GM18517 (cell line): Measurements from ENCODE around the gene MSH6.

Experiments used
- ATAC-seq: cut with Tn5 transposase; IDR thresholded peaks from one replicate; pipeline ENCODE4 v1.9.1; 2021; ENCODE audit warnings: mild to moderate bottlenecking, moderate library complexity; ENCODE audit not compliant: unreplicated experiment

MSH6 gene, protein sequence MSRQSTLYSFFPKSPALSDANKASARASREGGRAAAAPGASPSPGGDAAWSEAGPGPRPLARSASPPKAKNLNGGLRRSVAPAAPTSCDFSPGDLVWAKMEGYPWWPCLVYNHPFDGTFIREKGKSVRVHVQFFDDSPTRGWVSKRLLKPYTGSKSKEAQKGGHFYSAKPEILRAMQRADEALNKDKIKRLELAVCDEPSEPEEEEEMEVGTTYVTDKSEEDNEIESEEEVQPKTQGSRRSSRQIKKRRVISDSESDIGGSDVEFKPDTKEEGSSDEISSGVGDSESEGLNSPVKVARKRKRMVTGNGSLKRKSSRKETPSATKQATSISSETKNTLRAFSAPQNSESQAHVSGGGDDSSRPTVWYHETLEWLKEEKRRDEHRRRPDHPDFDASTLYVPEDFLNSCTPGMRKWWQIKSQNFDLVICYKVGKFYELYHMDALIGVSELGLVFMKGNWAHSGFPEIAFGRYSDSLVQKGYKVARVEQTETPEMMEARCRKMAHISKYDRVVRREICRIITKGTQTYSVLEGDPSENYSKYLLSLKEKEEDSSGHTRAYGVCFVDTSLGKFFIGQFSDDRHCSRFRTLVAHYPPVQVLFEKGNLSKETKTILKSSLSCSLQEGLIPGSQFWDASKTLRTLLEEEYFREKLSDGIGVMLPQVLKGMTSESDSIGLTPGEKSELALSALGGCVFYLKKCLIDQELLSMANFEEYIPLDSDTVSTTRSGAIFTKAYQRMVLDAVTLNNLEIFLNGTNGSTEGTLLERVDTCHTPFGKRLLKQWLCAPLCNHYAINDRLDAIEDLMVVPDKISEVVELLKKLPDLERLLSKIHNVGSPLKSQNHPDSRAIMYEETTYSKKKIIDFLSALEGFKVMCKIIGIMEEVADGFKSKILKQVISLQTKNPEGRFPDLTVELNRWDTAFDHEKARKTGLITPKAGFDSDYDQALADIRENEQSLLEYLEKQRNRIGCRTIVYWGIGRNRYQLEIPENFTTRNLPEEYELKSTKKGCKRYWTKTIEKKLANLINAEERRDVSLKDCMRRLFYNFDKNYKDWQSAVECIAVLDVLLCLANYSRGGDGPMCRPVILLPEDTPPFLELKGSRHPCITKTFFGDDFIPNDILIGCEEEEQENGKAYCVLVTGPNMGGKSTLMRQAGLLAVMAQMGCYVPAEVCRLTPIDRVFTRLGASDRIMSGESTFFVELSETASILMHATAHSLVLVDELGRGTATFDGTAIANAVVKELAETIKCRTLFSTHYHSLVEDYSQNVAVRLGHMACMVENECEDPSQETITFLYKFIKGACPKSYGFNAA (N-terminal part only)

DNA sequence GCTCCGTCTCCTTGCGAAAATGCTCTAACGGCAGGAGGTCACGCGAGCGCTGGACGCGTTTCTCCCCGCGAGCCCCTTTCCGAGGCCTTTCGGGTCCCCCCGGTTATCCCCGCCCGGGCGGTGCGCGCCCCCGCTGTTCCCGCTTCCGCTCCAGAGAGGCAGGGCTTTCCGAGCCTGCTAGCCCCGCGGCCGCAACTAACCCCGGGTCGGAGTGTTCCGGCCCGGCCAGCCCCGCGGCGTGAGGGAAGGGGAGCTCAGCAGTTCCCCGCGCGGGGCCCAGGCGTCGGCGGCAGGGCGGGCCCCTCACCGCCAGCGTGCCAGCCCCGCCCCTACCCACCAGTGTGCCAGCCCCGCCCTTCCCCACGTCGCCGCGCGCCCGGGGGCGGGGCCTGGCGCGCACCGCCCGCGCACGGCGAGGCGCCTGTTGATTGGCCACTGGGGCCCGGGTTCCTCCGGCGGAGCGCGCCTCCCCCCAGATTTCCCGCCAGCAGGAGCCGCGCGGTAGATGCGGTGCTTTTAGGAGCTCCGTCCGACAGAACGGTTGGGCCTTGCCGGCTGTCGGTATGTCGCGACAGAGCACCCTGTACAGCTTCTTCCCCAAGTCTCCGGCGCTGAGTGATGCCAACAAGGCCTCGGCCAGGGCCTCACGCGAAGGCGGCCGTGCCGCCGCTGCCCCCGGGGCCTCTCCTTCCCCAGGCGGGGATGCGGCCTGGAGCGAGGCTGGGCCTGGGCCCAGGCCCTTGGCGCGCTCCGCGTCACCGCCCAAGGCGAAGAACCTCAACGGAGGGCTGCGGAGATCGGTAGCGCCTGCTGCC, at the start of gene MSH6:
Gene MSH6 (plus strand): TSS at position 475 of the 815 bp plus-strand sequence. CDS start 89 bp downstream, at position 564.
- peak; percentile 82 for ATAC-seq

DNA sequence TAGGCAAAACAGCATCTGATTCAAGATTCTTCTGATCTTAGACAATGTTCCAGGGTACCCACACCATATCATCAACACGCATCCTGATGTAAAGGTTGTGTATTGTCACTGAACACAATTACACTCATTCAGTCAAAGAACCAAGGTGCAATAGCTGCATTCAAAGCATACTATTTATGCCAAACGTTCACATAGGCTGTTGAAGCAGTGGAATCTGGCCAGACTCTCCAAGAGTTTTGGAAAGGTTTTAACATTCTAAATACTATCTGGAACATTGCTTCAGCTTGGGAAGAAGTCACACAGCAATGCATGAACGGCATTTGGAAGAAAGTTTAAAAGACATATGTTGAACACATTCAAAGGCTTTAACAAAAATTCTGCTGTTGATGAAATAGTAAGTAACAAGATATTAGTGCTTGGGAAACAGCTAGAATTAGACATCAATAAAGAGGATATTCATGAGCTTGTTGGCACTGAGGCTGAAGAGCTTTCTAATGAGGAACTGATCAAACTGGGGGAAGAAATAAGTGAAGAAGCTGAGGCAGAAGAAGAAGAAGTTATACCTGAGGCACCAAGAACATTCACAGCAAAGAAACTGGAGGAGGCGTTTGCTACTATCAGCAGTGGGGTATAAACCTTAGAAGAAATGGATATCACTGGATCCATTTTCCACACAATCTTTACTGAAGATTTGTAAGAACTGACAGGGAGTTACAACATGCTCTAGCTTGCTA, 47.6 kb upstream of the MSH6 start:
- no peak for ATAC-seq

DNA sequence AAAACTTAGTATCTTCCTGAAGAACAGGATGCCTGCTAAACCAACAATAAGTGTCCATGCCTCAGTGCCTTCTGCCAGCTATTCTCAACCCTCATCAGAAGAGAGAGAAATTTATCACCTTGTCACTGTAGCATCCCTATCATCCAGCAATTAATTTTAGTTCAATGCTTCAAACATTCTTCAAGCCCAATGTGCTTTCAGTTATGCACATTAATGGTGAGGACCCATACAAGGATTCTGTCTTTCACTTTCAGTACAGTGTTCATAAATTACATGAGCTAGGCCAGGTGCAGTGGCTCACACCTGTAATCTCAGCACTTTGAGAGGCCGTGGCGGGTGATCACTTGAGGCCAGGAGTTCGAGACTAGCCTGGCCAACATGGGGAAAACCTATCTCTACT, 47.0 kb upstream of the MSH6 start:
- ATAC-seq: no peak

DNA sequence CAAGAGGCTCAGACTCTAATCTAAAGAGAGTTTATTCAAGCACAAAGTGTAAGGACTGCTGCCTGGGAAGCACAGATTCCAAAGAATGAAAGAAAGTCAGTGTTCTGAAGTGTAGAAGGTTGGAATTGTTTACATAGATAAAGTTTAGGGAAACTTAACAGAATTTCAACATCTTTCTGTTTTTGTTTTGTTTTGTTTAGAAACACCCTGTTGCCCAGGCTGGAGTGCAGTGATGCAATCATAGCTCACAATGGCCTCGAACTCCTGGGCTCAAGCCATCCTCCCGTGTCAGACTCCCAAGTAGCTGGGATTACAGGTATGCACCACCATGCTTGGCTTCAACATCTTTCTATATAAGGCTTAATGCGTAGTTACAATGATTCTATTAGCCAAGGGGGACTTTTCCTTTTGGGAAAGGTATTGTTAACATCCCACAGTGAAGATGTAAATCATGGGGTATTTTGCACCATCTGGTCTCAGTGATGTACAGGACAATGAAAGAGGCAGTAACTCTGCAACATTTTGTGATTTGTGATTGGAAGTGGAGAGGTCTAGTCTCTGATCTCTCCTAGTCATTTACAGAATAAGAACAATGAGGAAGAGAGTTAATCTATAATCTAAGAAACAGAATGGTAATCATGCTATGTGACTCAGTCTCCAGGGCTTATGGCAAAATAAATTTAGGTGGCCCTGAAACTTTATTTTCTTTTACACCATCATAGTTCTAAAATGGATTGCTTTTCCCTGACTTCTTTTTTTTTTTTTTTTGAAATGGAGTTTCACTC, 45.6 kb upstream of the MSH6 start:
- no peak for ATAC-seq

DNA sequence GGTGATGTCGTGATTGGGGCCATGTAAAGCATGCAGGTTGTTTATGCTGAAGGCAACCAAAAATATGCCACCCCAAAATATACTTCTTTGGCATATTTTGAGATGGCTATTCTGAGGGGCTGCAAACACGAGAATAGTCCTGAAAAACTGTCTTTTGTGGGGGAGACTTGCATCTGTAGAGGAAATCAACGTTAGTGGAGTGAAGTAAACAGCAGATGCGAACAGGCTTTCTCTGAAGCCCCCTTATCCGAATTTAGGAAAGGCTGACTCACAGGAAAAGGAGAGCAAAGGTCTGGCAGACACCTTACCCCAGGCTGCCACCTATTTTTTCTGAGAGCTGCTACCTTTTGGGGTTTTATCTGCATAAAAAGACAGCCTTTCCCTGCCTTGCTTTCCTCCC, 44.6 kb upstream of the MSH6 start:
- ATAC-seq: no peak

DNA sequence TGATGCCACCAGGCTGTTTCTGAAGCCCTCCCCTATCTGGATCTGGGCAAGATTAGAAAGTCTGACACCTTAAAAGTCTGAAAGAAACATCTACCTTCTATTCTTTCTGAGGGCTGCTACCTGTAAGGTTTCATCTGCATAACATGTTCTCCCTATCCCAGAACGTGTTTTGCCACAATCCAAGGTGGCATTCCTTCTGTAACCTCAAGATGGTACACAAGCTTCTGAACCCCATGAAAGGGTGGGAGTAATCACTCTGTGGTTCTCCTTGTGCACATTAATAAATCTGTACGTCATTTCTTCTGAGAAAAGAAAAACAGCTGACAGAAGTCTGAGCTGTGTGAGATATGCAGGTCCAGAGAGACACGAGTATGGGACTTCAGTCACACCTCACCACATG, 41.8 kb upstream of the MSH6 start:
- no peak for ATAC-seq

DNA sequence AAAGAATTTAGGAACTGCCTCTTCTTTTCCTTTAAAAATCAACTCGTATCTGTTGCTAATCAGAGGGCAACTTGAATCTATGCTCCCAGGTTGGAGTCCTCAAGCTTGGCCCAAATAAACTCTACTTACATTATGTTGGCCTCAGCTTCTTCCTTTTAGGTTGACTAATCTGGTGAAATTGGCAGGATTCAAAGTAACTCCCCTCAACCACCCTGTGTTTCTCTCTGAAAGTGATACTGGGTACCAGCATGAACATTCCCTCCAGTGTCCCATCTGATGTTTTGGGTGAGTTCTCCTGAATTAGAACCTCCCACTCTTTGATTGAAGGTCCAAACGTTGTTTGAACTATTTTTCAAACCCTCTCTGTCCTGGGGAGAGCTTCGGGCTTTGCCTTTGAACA, 41.3 kb upstream of the MSH6 start:
- no peak for ATAC-seq

DNA sequence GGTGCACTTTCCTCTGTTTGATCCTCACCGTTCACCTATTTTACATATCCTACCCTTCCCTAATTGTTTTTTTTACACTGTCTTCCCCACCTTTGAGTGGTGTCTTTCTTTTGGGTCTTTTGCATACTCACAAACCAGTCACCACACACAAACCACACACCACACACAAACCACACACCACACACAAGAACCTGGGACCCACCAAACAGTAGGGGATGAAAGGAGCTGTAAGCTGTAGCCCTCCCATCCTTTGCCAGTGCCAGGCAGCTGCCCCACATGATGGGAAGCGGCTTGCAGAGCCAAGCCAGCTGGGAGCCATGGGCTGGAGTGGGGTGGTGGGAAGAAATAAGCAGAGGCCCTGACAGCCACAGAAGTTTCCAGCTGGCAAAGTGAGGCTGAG, 38.9 kb upstream of the MSH6 start:
- no peak for ATAC-seq

DNA sequence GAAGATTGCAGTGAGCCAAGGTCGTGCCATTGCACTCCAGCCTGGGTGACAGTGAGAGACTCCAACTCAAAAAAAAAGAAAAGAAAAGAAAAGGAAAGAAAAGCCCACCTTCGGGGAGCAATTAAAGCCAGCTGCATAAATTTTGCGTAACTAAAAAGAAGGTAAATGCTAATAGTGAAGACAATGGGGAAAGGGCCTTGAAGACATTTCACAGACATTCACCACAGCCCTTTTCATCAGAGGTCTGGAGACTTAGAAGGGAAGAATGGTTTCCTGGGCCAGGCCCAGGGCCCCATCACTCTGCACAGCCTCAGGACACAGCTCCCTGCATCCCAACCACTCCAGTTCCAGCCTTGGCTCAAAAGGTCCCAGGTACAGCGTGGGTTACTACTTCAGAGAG, 35.1 kb upstream of the MSH6 start:
- ATAC-seq: no peak

DNA sequence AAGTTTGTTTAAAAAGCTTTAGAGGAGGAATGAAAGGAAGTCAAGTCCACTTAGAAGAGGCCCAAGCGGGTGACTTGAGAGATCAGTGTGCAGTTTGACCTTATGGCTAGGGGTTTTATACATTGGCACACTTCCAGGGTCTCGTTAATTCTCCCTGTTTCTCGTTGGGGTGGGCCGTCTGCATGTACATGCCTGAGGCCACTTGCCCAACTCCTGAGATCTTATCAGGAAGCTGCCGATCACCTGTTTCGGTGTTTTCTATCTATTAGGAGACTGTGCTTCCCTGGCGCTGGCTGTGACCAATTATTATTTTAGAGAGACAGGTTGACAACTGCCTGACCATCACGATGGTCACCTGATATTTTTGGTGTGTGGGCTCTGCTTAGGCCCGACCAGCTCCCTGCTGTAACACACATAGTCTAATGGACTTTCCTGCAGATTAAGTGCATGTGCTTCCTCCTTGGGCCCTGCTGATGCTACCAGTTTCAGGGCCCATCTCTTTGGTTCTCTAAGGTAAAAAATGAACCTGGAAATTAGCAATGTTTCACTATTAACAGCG, 31.0 kb upstream of the MSH6 start:
- no peak for ATAC-seq

DNA sequence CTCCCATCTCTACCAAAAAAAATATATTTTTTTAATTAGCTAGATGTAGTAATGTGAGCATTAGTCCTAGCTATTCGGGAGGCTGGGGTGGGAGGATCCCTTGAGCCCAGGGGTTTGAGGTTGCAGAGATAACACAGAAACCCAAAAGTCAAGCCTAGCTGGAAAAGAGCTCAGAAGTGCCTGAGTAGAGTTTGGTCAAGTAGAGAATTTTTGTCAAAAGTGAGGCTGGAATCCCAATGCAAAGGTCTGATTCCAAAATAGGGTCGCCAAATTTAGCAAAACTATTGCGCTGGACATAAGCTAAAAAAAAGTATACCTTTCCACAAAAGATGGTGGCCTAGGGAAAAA, 15.5 kb upstream of the MSH6 start:
- no peak for ATAC-seq

DNA sequence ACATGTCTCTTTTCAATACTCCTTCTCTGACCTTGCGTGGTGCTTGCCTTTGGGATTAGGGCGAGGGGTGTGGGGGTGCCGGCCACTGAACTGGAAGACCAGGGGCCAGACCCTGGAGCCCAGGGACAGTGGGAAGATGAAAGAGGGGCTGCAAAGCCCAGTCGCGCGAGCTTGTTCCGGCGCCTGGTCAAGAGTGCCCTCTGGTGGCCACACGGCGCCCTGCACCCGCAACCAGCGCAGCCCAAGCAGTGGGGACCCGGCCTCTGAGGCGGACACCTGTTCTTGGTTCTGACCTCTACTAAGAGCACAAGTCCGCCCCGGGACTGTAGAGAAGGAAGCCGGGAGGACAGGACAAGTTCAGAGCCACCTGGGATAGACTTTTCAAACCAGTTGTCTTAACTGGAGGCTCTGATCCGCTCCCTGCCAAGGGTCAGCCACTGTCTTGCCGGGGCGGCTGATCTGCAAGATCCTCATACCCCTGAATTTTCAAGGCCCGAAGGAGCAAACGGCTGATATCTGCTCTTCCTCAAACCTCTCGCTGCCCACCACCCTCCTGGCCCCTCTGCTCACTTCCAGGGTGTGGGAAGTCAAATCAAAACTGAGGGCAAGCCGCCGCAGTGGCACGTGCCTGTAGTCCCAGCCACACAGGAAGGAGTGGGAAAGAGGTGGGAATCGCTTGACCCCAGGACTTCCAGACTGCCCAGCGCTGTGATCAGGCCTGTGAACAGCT, 14.9 kb upstream of the MSH6 start:
- no peak for ATAC-seq

DNA sequence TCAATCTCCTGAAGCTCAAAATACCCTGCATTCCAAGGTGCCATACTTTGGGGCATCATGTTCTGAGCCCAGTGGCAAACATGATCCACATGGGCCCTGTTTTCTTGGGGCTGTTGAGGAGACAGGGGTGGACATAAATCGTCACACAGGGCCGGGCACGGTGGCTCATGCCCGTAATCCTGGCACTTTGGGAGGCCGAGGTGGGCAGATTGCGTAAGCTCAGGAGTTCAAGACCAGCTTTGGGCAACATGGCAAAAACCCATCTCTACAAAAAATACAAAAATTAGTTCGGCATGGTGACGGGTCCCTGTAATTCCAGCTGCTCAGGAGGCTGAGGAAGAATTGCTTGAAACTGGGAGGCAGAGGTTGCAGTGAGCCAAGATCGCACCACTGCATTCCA, 13.6 kb upstream of the MSH6 start:
- no peak for ATAC-seq

DNA sequence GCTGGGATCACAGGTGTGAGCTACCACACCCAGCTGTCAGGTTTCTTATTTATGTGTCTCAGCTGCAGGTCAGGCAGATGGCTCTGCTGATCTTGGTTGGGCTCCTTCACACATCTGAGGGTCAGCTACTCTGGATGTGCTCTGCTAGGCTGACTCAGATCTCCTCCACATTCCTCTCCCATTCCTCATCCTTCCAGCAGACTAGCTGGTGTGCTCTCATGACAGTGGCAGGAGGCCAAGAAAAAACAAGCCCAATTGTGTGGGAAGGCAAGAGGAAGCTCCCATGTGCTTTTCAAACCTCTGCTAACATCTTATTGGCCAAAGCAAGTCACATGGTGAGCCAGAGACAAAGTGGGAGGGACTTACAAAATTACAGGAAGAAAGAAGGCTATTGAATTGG, 11.7 kb upstream of the MSH6 start:
- ATAC-seq: no peak

DNA sequence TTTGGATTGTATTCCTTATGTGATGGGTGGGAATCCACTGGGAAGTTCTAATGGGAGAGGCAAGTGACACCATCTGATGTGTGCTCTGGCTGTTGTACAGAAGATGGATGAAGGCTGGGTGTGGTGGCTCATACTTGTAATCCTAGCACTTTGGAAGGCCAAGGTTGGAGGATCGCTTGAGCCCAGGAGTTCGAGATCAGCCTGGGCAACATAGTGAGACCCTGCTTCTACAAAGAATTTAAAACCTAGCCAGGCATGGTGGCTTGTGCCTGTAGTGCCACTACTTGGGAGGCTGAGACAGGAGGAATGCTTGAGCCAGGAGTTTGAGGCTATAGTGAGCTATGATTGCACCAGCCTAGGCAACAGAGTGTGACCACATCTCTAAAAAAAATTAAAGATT, 10.6 kb upstream of the MSH6 start:
- ATAC-seq: no peak

DNA sequence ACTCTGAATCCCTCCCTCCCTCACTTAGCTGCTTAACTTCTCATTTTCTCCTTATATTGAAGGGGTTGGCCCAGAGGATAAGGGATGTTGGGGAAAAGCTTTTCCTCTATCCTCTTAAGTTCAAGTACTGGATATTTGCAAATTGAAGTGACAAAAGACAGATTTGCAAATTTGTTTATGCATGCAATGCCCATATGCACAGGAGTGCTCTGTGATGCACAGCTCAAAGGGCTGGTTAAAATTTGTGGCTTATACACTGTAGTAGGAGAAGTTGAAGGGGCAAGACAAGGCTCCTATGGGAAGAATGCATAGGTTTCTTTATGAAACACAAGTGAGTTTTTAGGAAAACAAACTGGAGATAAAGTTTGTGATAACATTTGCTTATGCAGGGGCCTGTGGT, 8.4 kb upstream of the MSH6 start:
- ATAC-seq: no peak

DNA sequence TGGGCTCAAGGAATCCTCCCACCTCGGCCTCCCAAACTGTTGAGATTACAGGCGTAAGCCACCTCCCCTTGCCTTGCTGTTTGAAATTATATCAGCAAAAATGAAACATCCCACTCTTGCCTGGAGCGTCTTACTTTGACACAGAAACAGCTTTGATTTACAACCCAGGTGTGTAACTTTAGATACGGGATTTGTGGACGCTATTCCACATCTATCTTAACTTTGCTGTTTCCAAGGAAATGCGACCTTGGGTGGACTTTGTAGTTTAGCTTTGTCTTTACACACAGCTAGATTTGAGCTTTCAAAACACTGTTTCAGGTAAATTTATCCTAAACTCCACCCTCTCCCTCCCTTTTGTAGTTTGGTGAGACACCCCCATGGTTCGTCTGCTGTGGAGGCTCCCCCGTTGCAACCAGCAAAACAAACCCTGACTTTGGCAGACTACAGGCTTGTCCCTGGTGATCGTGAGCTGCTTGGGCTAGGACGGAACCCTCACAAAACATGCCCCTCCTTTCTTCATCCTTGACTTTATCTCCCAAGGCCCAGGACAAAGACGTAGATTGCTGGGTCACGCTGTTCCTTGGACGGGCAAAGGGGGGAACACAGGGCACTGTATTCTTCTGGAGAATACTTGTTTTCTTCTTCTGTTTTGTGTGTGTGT, 5.5 kb upstream of the MSH6 start:
- no peak for ATAC-seq
